Psoas muscle (tissue), 8 donors: ENCODE data around the gene CRELD1. TPM values are rescaled to one million over a fixed set of nuclear protein-coding genes. Genes with fewer than 3 reads are reported as not detected.
A peak's percentile ranks its signal among the peaks of the same experiment; 100 is the strongest.

Experiments
- ATAC-seq, 4 donors: fragments of 200-7000 bp; cut with Tn5 transposase; one replicate each; pipeline ENCODE4 v1.9.1; 2020; ENCODE audit warnings: moderate library complexity in 3 of 4, mild to moderate bottlenecking in 2 of 4
- DNase-seq, 2 donors: peaks; one replicate each; pipeline ENCODE4 v3.0.0-alpha.2; 2020
- H3K27ac ChIP-seq: fragments of 200-600 bp; one replicate; pipeline ENCODE4 v1.8.0; 2022
- H3K27me3 ChIP-seq, 3 donors: fragments of 200-600 bp in 1 of 3; one replicate each; pipeline versions ENCODE4 v1.6.1 to v1.8.0; 2013 to 2022; ENCODE audit warnings: low read length in 2 of 3, mild to moderate bottlenecking in 2 of 3, moderate library complexity in 1 of 3; ENCODE audit not compliant: insufficient read depth in 3 of 3
- H3K36me3 ChIP-seq, 2 donors: fragments of 200-600 bp in 1 of 2; one replicate each; pipeline versions ENCODE4 v1.6.1 to v1.8.0; 2013 to 2022; ENCODE audit warnings: low read depth in 1 of 2, mild to moderate bottlenecking in 1 of 2, moderate library complexity in 1 of 2; ENCODE audit not compliant: insufficient read depth in 1 of 2
- H3K4me1 ChIP-seq: fragments of 200-600 bp; one replicate; pipeline ENCODE4 v1.8.0; 2022
- H3K4me3 ChIP-seq: fragments of 200-600 bp; one replicate; pipeline ENCODE4 v1.8.0; 2022; ENCODE audit warnings: mild to moderate bottlenecking
- H3K9me3 ChIP-seq: fragments of 200-600 bp; one replicate; pipeline ENCODE4 v1.8.0; 2022
- WGBS, 3 donors: extraction: QIAGEN DNeasy Blood & Tissue Kit; methylation state at CpG; one replicate each; pipeline versions ENCODE4 v1.1.6 to v1.1.7; 2013; 5-methylcytosine and 5-hydroxymethylcytosine counted together
- intact Hi-C, 2 donors: fragments of 100-400 bp; cut with DNase I; formaldehyde crosslinking; loops; one replicate each; pipeline versions ENCODE4 v1.11.0 to v1.14.2; 2022
- polyA plus RNA-seq, 3 donors: library from polyadenylated mRNA; stranded (reverse); fragments of 200-250 nt; gene quantifications; one replicate each; pipeline ENCODE4 v1.2.3, GENCODE V29; 2013
- total RNA-seq, 4 donors: library from RNA; stranded (reverse); fragmentation: NEBNext Ultra II Directional in 2 of 4; extraction: Animal tissue kit (Norgen Biotek cat#: 25700) in 2 of 4; gene quantifications; one replicate each; pipeline versions ENCODE4 v1.2.1 to v1.2.4, GENCODE V29; 2021 to 2023
- TF ChIP-seq, protein P1 (sequence below): fragments of 200-600 bp; IDR thresholded peaks from one replicate; pipeline ENCODE4 v1.8.0; 2022; ENCODE audit warnings: antibody characterized with exemption
- donor health status: healthy with polysubstance abuse.
- donor health status: DM: no; HTN: no; CAD: no; lungs with moderate emphysema.
- donor health status: Bipolar disorder and iron deficiency.
- donor health status: healthy.
- donor health status: DM: yes; HTN: yes; CAD: no.
- donor health status: DM: no; HTN: no; CAD: no.
- donor health status: DM: no; HTN: no; CAD: no.
- donor health status: DM: yes; HTN: yes; CAD: no.

CRELD1 gene
- total and polyA plus RNA-seq, 7 donors: 24.2 to 47.5 (median 28.8) TPM

DNA sequence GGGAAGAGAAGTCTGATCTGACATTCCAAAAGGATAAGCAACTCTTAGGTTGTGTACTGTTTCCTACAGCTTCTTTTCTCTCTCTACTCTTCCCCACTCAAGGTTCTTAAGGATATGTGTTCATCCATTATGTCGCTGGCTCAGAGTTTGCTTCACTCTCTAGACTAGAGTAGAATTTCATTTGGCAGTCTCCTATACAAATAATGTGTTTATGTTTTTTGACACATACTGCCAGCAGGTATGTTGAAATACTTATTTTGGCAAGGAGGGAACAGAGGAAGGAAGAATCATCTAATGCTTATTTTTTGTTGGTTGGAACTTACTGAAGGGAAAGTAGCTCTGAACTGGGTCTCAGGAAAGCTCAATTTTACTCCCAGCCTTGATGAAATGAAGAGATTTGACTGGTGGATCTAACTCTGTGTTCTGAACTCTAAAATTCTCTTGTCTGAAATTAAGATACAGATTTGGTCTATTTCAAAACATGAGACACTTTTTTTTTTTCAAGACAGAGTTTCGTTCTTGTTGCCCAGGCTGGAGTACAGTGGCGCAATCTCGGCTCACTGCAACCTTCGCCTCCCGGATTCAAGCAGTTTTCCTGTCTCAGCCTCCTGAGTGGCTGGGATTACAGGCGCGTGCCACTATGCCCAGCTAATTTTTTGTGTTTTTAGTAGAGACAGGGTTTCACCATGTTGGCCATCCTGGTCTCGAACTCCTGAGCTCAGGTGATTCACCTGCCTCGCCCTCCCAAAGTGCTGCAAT lies 60.6 kb downstream of the CRELD1 start:
- intact Hi-C loops: no loop called here
- H3K27ac ChIP-seq: peak overlapping the region; percentile 21

More for the DNA sequence above, 60.6 kb downstream of the CRELD1 start:
- Histone ChIP-seq H3K4me1 (no peaks in the 10 kb centered on the region), H3K36me3 (peaks cover 0 to 14% of the 10 kb centered on the region in 2 donors), H3K27me3 (no peaks in the 10 kb centered on the region), H3K4me3 (no peak overlapping the region), H3K9me3 (no peaks in the 10 kb centered on the region)
- TF ChIP-seq, protein P1, sequence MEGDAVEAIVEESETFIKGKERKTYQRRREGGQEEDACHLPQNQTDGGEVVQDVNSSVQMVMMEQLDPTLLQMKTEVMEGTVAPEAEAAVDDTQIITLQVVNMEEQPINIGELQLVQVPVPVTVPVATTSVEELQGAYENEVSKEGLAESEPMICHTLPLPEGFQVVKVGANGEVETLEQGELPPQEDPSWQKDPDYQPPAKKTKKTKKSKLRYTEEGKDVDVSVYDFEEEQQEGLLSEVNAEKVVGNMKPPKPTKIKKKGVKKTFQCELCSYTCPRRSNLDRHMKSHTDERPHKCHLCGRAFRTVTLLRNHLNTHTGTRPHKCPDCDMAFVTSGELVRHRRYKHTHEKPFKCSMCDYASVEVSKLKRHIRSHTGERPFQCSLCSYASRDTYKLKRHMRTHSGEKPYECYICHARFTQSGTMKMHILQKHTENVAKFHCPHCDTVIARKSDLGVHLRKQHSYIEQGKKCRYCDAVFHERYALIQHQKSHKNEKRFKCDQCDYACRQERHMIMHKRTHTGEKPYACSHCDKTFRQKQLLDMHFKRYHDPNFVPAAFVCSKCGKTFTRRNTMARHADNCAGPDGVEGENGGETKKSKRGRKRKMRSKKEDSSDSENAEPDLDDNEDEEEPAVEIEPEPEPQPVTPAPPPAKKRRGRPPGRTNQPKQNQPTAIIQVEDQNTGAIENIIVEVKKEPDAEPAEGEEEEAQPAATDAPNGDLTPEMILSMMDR: no peak
- 84 to 93% (median 91%) methylated on average over 10 of the region's 10 CpGs for WGBS, 3 donors
- ATAC-seq (peak in 2 of 4 donors; percentile 32 to 68), DNase-seq (no peak)

Other genes starting within 250 kb of the CRELD1 start
- gene CPNE9, start 230.0 kb upstream of the CRELD1 start, total RNA-seq: not detected
- gene CPNE9, start 230.0 kb upstream of the CRELD1 start, polyA plus RNA-seq: under 1 TPM in 1 of 3 donors, not detected in 2; 0.05 TPM
- gene BRPF1, start 202.1 kb upstream of the CRELD1 start, total RNA-seq: 10 to 100 TPM in 3 of 4 donors, 1 to 10 TPM in 1; 9.9 to 16.1 (median 12.5) TPM
- gene BRPF1, start 202.1 kb upstream of the CRELD1 start, polyA plus RNA-seq: 1 to 10 TPM; 6.8 to 9.8 (median 9.0) TPM
- 1 to 10 TPM; 6.9 to 9.5 (median 8.1) TPM for gene OGG1, start 183.9 kb upstream of the CRELD1 start, total RNA-seq
- 10 to 100 TPM in 1 of 3 donors, 1 to 10 TPM in 2; 6.3 to 19.7 (median 9.1) TPM for gene OGG1, start 183.9 kb upstream of the CRELD1 start, polyA plus RNA-seq
- 1 to 10 TPM; 4.5 to 7.2 (median 5.5) TPM for gene CAMK1, start 163.9 kb upstream of the CRELD1 start, total RNA-seq
- gene CAMK1, start 163.9 kb upstream of the CRELD1 start, polyA plus RNA-seq: 1 to 10 TPM; 3.9 to 5.7 (median 5.5) TPM
- 10 to 100 TPM; 42.6 to 45.2 (median 43.2) TPM for gene TADA3, start 141.4 kb upstream of the CRELD1 start, total RNA-seq
- 10 to 100 TPM; 42.2 to 75.7 (median 68.3) TPM for gene TADA3, start 141.4 kb upstream of the CRELD1 start, polyA plus RNA-seq
- gene ARPC4, start 140.8 kb upstream of the CRELD1 start, total RNA-seq: 100 to 1,000 TPM in 1 of 4 donors, 10 to 100 TPM in 3; 53.9 to 117 (median 84.9) TPM
- 100 to 1,000 TPM in 2 of 3 donors, 10 to 100 TPM in 1; 76.9 to 155 (median 142) TPM for gene ARPC4, start 140.8 kb upstream of the CRELD1 start, polyA plus RNA-seq
- 10 to 100 TPM in 1 of 4 donors, 1 to 10 TPM in 3; 6.4 to 19.0 (median 7.7) TPM for gene TTLL3, start 123.6 kb upstream of the CRELD1 start, total RNA-seq
- gene TTLL3, start 123.6 kb upstream of the CRELD1 start, polyA plus RNA-seq: 1 to 10 TPM; 2.9 to 5.0 (median 4.3) TPM
- 10 to 100 TPM; 39.7 to 49.4 (median 45.8) TPM for gene RPUSD3, start 89.8 kb upstream of the CRELD1 start, total RNA-seq
- 10 to 100 TPM; 55.2 to 64.2 (median 59.9) TPM for gene RPUSD3, start 89.8 kb upstream of the CRELD1 start, polyA plus RNA-seq
- gene CIDEC, start 53.6 kb upstream of the CRELD1 start, total RNA-seq: 1 to 10 TPM in 2 of 4 donors, under 1 TPM in 2; 0.75 to 3.3 (median 1.3) TPM
- 10 to 100 TPM in 1 of 3 donors, 1 to 10 TPM in 2; 3.5 to 15.0 (median 4.4) TPM for gene CIDEC, start 53.6 kb upstream of the CRELD1 start, polyA plus RNA-seq
- 10 to 100 TPM; 18.6 to 44.4 (median 29.5) TPM for gene JAGN1, start 43.2 kb upstream of the CRELD1 start, total RNA-seq
- gene JAGN1, start 43.2 kb upstream of the CRELD1 start, polyA plus RNA-seq: 10 to 100 TPM; 45.2 to 98.2 (median 64.9) TPM
- gene IL17RE, start 31.0 kb upstream of the CRELD1 start, total RNA-seq: under 1 TPM; 0.20 to 0.84 (median 0.59) TPM
- gene IL17RE, start 31.0 kb upstream of the CRELD1 start, polyA plus RNA-seq: 1 to 10 TPM in 1 of 3 donors, under 1 TPM in 2; 0.07 to 1.1 (median 0.86) TPM
- 10 to 100 TPM; 10.4 to 27.0 (median 20.5) TPM for gene IL17RC, start 16.7 kb upstream of the CRELD1 start, total RNA-seq
- gene IL17RC, start 16.7 kb upstream of the CRELD1 start, polyA plus RNA-seq: 10 to 100 TPM; 10.8 to 21.9 (median 13.9) TPM
- gene PRRT3, start 18.6 kb downstream of the CRELD1 start, total RNA-seq: 1 to 10 TPM; 1.3 to 1.9 (median 1.6) TPM
- 1 to 10 TPM in 1 of 3 donors, under 1 TPM in 2; 0.55 to 4.0 (median 0.65) TPM for gene PRRT3, start 18.6 kb downstream of the CRELD1 start, polyA plus RNA-seq
- 100 to 1,000 TPM; 145 to 266 (median 188) TPM for gene EMC3, start 53.0 kb downstream of the CRELD1 start, total RNA-seq
- 100 to 1,000 TPM; 171 to 256 (median 198) TPM for gene EMC3, start 53.0 kb downstream of the CRELD1 start, polyA plus RNA-seq
- 1 to 10 TPM in 1 of 4 donors, under 1 TPM in 3; 0.39 to 1.0 (median 0.75) TPM for gene FANCD2, start 92.6 kb downstream of the CRELD1 start, total RNA-seq
- gene FANCD2, start 92.6 kb downstream of the CRELD1 start, polyA plus RNA-seq: 1 to 10 TPM in 1 of 3 donors, under 1 TPM in 2; 0.08 to 1.0 (median 0.47) TPM
- not detected for gene FANCD2OS, start 174.4 kb downstream of the CRELD1 start, total RNA-seq
- not detected for gene FANCD2OS, start 174.4 kb downstream of the CRELD1 start, polyA plus RNA-seq
- gene BRK1, start 181.8 kb downstream of the CRELD1 start, total RNA-seq: 10 to 100 TPM; 73.8 to 82.7 (median 78.9) TPM
- 100 to 1,000 TPM; 117 to 164 (median 156) TPM for gene BRK1, start 181.8 kb downstream of the CRELD1 start, polyA plus RNA-seq
- 10 to 100 TPM; 13.5 to 18.2 (median 16.6) TPM for gene VHL, start 207.9 kb downstream of the CRELD1 start, total RNA-seq
- gene VHL, start 207.9 kb downstream of the CRELD1 start, polyA plus RNA-seq: 10 to 100 TPM in 2 of 3 donors, 1 to 10 TPM in 1; 9.7 to 18.3 (median 13.0) TPM
- 10 to 100 TPM in 2 of 4 donors, 1 to 10 TPM in 2; 3.9 to 21.3 (median 12.8) TPM for gene IRAK2, start 231.1 kb downstream of the CRELD1 start, total RNA-seq
- 10 to 100 TPM in 1 of 3 donors, 1 to 10 TPM in 2; 5.9 to 11.7 (median 9.1) TPM for gene IRAK2, start 231.1 kb downstream of the CRELD1 start, polyA plus RNA-seq